HG03064 (cell line): ENCODE data around the gene TBC1D4.

ENCODE experiments used
- ATAC-seq: cut with Tn5 transposase; IDR thresholded peaks from one replicate; pipeline ENCODE4 v1.9.1; 2021; ENCODE audit warnings: low read depth; ENCODE audit not compliant: unreplicated experiment

Gene TBC1D4

GRCh38 chr13:75418997-75419396 is 63.0 kb downstream of the TBC1D4 start:
- ATAC-seq: no peak

- ATAC-seq: no peak
Observed at GRCh38 chr13:75418186-75418843, 63.7 kb downstream of the TBC1D4 start.

- ATAC-seq: no peak
Observed at GRCh38 chr13:75417656-75418055, 64.3 kb downstream of the TBC1D4 start.

GRCh38 chr13:75417012-75417384 is 65.0 kb downstream of the TBC1D4 start:
- no peak for ATAC-seq

GRCh38 chr13:75416327-75417011 is 65.5 kb downstream of the TBC1D4 start:
- ATAC-seq: no peak

GRCh38 chr13:75415694-75416093 is 66.3 kb downstream of the TBC1D4 start:
- no peak for ATAC-seq

GRCh38 chr13:75415171-75415570 is 66.8 kb downstream of the TBC1D4 start:
- no peak for ATAC-seq

- ATAC-seq: no peak
Observed at GRCh38 chr13:75414036-75414827, 67.7 kb downstream of the TBC1D4 start.

GRCh38 chr13:75411924-75412537 is 69.9 kb downstream of the TBC1D4 start:
- ATAC-seq: no peak

- ATAC-seq: no peak
Observed at GRCh38 chr13:75410207-75410606, 71.8 kb downstream of the TBC1D4 start.

GRCh38 chr13:75407998-75408397 is 74.0 kb downstream of the TBC1D4 start:
- ATAC-seq: no peak

GRCh38 chr13:75407473-75407872 is 74.5 kb downstream of the TBC1D4 start:
- ATAC-seq: no peak

- no peak for ATAC-seq
Observed at GRCh38 chr13:75405976-75406703, 75.8 kb downstream of the TBC1D4 start.

GRCh38 chr13:75404726-75405125 is 77.2 kb downstream of the TBC1D4 start:
- ATAC-seq: no peak

GRCh38 chr13:75402787-75403186 is 79.2 kb downstream of the TBC1D4 start:
- no peak for ATAC-seq

- ATAC-seq: no peak
Observed at GRCh38 chr13:75400775-75401174, 81.2 kb downstream of the TBC1D4 start.

GRCh38 chr13:75399879-75400217 is 82.1 kb downstream of the TBC1D4 start:
- ATAC-seq: no peak

- ATAC-seq: no peak
Observed at GRCh38 chr13:75399168-75399878, 82.6 kb downstream of the TBC1D4 start.

- ATAC-seq: no peak
Observed at GRCh38 chr13:75398072-75398471, 83.9 kb downstream of the TBC1D4 start.

GRCh38 chr13:75395901-75396300 is 86.1 kb downstream of the TBC1D4 start:
- ATAC-seq: no peak
